GM12878 (cell line): Measurements from ENCODE around the gene ZNF444. TPM values are rescaled to one million over a fixed set of nuclear protein-coding genes. Genes with fewer than 3 reads are reported as not detected.

Experiments
- ATAC-seq: fragments of 200-7000 bp; cut with Tn5 transposase; 3 replicates; pipeline ENCODE4 v1.9.1; 2020; ENCODE audit warnings: mild to moderate bottlenecking, moderate library complexity
- BruUV-seq: library from RNA; stranded (reverse); fragments of 400-500 nt; replicated peaks from 2 replicates; lab custom pipeline; 2021; lab: Mats Ljungman, UMichigan
- CTCF ChIA-PET: fragments of 300-600 bp; sonication (Branson Sonifier 250); formaldehyde crosslinking; extraction: SDS; loops from one replicate; lab custom pipeline; 2021; ENCODE audit warnings: inconsistent platforms; lab: Yijun Ruan, JAX
- POLR2A ChIA-PET: fragments of 350-600 bp; formaldehyde crosslinking; extraction: SDS; loops from one replicate; lab custom pipeline; 2021; ENCODE audit warnings: inconsistent platforms; lab: Charles Lee
- RAD21 ChIA-PET: fragments of 300-600 bp; sonication (Branson Sonifier 250); formaldehyde crosslinking; loops from one replicate; lab custom pipeline; 2023; ENCODE audit warnings: antibody characterized with exemption; ENCODE audit not compliant: unreplicated experiment; lab: Charles Lee
- SMC1A ChIA-PET: fragments of 300-600 bp; sonication (Branson Sonifier 250); formaldehyde crosslinking; loops from one replicate; lab custom pipeline; 2023; ENCODE audit not compliant: unreplicated experiment, uncharacterized antibody; lab: Charles Lee
- DNase-seq: peaks from one replicate; pipeline ENCODE4 v3.0.0-alpha.2; 2011; ENCODE audit warnings: low read depth, low spot score
- FAIRE-seq: peaks from 3 replicates; lab custom pipeline; 2011; peaks lifted over from hg19 to GRCh38; lab: Jason Lieb, UNC
- H2AFZ ChIP-seq: 2 replicates; pipeline ENCODE4 v1.6.0; 2011; ENCODE audit warnings: low read depth, low read length, control low read depth; ENCODE audit not compliant: control insufficient read depth
- H3K27ac ChIP-seq: 2 replicates; pipeline ENCODE4 v1.5.1; 2011; ENCODE audit warnings: control low read depth; ENCODE audit not compliant: control insufficient read depth, insufficient read depth
- H3K27me3 ChIP-seq, 2 experiments: replicated peaks in 1 of 2; 2 replicates each; pipeline versions ENCODE4 v1.6.0 to v1.6.1; 2011; ENCODE audit warnings: low read length in 1 of 2; ENCODE audit not compliant: control insufficient read depth in 2 of 2, insufficient read depth in 2 of 2
- H3K36me3 ChIP-seq, 2 experiments: 2 replicates each; pipeline ENCODE4 v1.5.1; 2011; ENCODE audit warnings: low read length in 1 of 2; ENCODE audit not compliant: control insufficient read depth in 2 of 2, insufficient read depth in 2 of 2
- H3K4me1 ChIP-seq: 2 replicates; pipeline ENCODE4 v1.6.1; 2011; ENCODE audit warnings: mild to moderate bottlenecking, low read length, moderate library complexity, mixed read lengths; ENCODE audit not compliant: control insufficient read depth, insufficient read depth
- H3K4me2 ChIP-seq: 2 replicates; pipeline ENCODE4 v1.6.0; 2011; ENCODE audit warnings: control low read depth; ENCODE audit not compliant: control insufficient read depth, insufficient read depth
- H3K4me3 ChIP-seq: fragments of 200-600 bp; sonication (generic); 2 replicates; pipeline ENCODE4 v1.5.1; 2016
- H3K79me2 ChIP-seq: 2 replicates; pipeline ENCODE4 v1.6.0; 2011; ENCODE audit warnings: low read length; ENCODE audit not compliant: control insufficient read depth, insufficient read depth
- H3K9ac ChIP-seq: 2 replicates; pipeline ENCODE4 v1.8.0; 2011; ENCODE audit warnings: low read length, control low read depth, mixed read lengths; ENCODE audit not compliant: control insufficient read depth, insufficient read depth
- H3K9me3 ChIP-seq: replicated peaks from 3 replicates; pipeline ENCODE4 v1.5.1; 2011; ENCODE audit warnings: mild to moderate bottlenecking, low read length; ENCODE audit not compliant: control insufficient read depth, insufficient read depth
- H4K20me1 ChIP-seq: 2 replicates; pipeline ENCODE4 v1.6.0; 2011; ENCODE audit not compliant: control insufficient read depth, insufficient read depth
- CHD2 ChIP-seq: IDR thresholded peaks from 2 replicates; pipeline ENCODE4 v1.6.1; 2011; ENCODE audit warnings: low read depth, low read length, improper control_type of control experiment, borderline replicate concordance
- CREM ChIP-seq: IDR thresholded peaks from 2 replicates; pipeline ENCODE4 v1.6.1; 2014; ENCODE audit warnings: antibody characterized with exemption, low read depth
- DPF2 ChIP-seq: fragments of 450-650 bp; IDR thresholded peaks from 2 replicates; pipeline ENCODE4 v1.6.1; 2017; ENCODE audit warnings: mild to moderate bottlenecking
- EGR1 ChIP-seq, 2 experiments: IDR thresholded peaks; 1 replicate in 1 of 2; 2 replicates in 1 of 2; pipeline ENCODE4 v1.6.1; 2011 to 2012; ENCODE audit warnings: low read depth in 2 of 2, low read length in 2 of 2, borderline replicate concordance in 1 of 2, mild to moderate bottlenecking in 1 of 2, moderate library complexity in 1 of 2
- ETV6 ChIP-seq, 2 experiments: fragments of 450-650 bp in 1 of 2; IDR thresholded peaks in 1 of 2; conservative IDR thresholded peaks in 1 of 2; 2 replicates each; pipeline ENCODE4 v1.6.1; 2014; ENCODE audit warnings: antibody characterized with exemption in 1 of 2, borderline replicate concordance in 1 of 2, low read depth in 1 of 2, mild to moderate bottlenecking in 1 of 2, moderate library complexity in 1 of 2
- NFYA ChIP-seq: IDR thresholded peaks from 2 replicates; pipeline ENCODE4 v1.6.1; 2011; ENCODE audit warnings: low read depth, mild to moderate bottlenecking, low read length, improper control_type of control experiment, borderline replicate concordance
- PAX5 ChIP-seq: IDR thresholded peaks from 2 replicates; pipeline ENCODE4 v1.6.1; 2011; ENCODE audit warnings: low read depth, low read length, borderline replicate concordance
- RCOR1 ChIP-seq: conservative IDR thresholded peaks from 2 replicates; pipeline ENCODE4 v1.6.1; 2012; ENCODE audit warnings: low read depth, low read length, improper control_type of control experiment
- RUNX3 ChIP-seq: IDR thresholded peaks from 2 replicates; pipeline ENCODE4 v1.6.1; 2012; ENCODE audit warnings: low read length, inconsistent platforms
- SRF ChIP-seq, 2 experiments: IDR thresholded peaks; 2 replicates each; pipeline ENCODE4 v1.6.1; 2011; ENCODE audit warnings: low read depth in 2 of 2, low read length in 2 of 2, mild to moderate bottlenecking in 1 of 2, moderate library complexity in 1 of 2
- SUPT20H ChIP-seq: IDR thresholded peaks from 2 replicates; pipeline ENCODE4 v1.6.1; 2011; ENCODE audit warnings: low read depth, mild to moderate bottlenecking, low read length, moderate library complexity, borderline replicate concordance; ENCODE audit not compliant: control insufficient read depth
- TARDBP ChIP-seq: IDR thresholded peaks from 2 replicates; pipeline ENCODE4 v1.6.1; 2016; ENCODE audit warnings: borderline replicate concordance
- ZNF207 ChIP-seq: fragments of 450-650 bp; IDR thresholded peaks from 2 replicates; pipeline ENCODE4 v1.6.1; 2014; ENCODE audit warnings: antibody characterized with exemption, mild to moderate bottlenecking, borderline replicate concordance
- ZNF274 ChIP-seq: IDR thresholded peaks from one replicate; pipeline ENCODE4 v1.8.0; 2011; ENCODE audit not compliant: insufficient read length, insufficient read depth
- WGBS: methylation state at CpG from one replicate; pipeline ENCODE4 v1.1.6; 2016; ENCODE audit warnings: low lambda C conversion rate; ENCODE audit not compliant: insufficient replicate concordance, insufficient coverage; ENCODE audit errors: missing lambda C conversion rate; 5-methylcytosine and 5-hydroxymethylcytosine counted together
- in situ Hi-C: fragments of 300-500 bp; cut with MboI; formaldehyde crosslinking; loops from 9 replicates; pipeline ENCODE4 v1.14.3; 2018; ENCODE audit warnings: mixed read lengths
- intact Hi-C: fragments of 100-400 bp; cut with micrococcal nuclease; formaldehyde crosslinking; loops from one replicate; pipeline ENCODE4 v1.14.2; 2022; ENCODE audit not compliant: unreplicated experiment
- polyA plus RNA-seq, 11 experiments: library from polyadenylated mRNA; depleted of rRNA in 4 of 11; unstranded in 6 of 11; stranded (reverse) in 5 of 11; fragments of >200 nt; fragmentation: Nextera tagmentation in 4 of 11; fragmentation: Illumina TruSeq in 1 of 11; extraction: Ambion mirVana in 4 of 11; extraction: Trizol in 1 of 11; gene quantifications; 1 replicate in 1 of 11; 2 replicates in 10 of 11; pipeline versions ENCODE4 v1.2.1 to v1.2.3, GENCODE V29; 2011 to 2016; ENCODE audit warnings: inconsistent platforms in 2 of 11, missing spikeins in 2 of 11, low read depth in 1 of 11
- total RNA-seq, 4 experiments: library from RNA; depleted of rRNA in 3 of 4; stranded (reverse); fragments of >200 nt in 3 of 4; fragmentation: Illumina TruSeq in 1 of 4; extraction: Trizol in 1 of 4; gene quantifications; 2 replicates each; pipeline versions ENCODE4 v1.2.1 to v1.2.3, GENCODE V29; 2013 to 2021
- TF ChIP-seq, protein P1 (sequence below): fragments of 150-350 bp; IDR thresholded peaks from 2 replicates; pipeline ENCODE4 v1.6.1; 2016; ENCODE audit warnings: low read depth, low read length
- TF ChIP-seq, protein P2 (sequence below): fragments of 450-650 bp; IDR thresholded peaks from 2 replicates; pipeline ENCODE4 v1.6.1; 2016; ENCODE audit warnings: mild to moderate bottlenecking, moderate library complexity, borderline replicate concordance

The ZNF444 gene
- total and polyA plus RNA-seq, 10 of the 15 experiments (the other 5 are each of a cell fraction or from before 2014, with no cell fraction given), result 0.45 to 28.2 (median 11.6) TPM

DNA sequence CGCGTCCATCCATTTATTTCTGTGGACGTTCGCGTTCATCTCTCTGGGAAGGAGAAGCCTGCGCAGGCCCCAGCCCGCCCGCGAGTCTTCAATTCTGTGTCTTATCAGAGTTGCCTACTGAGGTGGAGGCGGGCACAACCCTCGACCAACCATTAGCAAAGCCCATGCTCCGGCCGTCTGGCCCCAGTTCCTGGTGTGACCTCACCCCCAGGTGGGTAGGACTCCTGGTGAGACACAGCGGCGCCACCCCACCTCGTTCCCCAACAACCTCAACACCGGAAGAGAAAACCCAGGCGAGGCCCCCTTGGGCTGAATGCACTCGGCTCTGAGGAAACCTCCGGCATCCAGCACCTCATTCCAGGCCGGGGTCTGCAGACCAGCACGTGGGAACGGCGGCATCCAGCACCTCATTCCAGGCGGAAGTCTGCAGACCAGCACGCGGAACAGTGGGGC, 34.7 kb upstream of the ZNF444 start:
- no peak overlapping the region for H3K4me2 ChIP-seq
- intact Hi-C loops, result no loop called here
- in situ Hi-C loops, result no loop called here
- ATAC-seq (no peak), DNase-seq (no peak), FAIRE-seq (no peak)
- no peaks in the 10 kb centered on the region for H3K27me3 ChIP-seq
- no peak overlapping the region for H2AFZ ChIP-seq
- ChIA-PET SMC1A (no interaction called here), CTCF (no interaction called here), RAD21 (no interaction called here), POLR2A (no interaction called here)
- peaks cover 24% of the 10 kb centered on the region for H3K4me1 ChIP-seq
- TF ChIP-seq NFYA (no peak), ETV6 (conservative IDR thresholded peaks at IDR 0.05 in 1 of 2, IDR thresholded peaks at IDR 0.05 in 1 of 2; ENCODE audit: borderline replicate concordance in 1 of 2, low read depth in 1 of 2) (no peak), SRF (IDR thresholded peaks at IDR 0.05; ENCODE audit: low read depth in 2 of 2, low read length in 2 of 2) (no peak), PAX5 (no peak), TARDBP (no peak), SUPT20H (no peak), EGR1 (IDR thresholded peaks at IDR 0.05; ENCODE audit: borderline replicate concordance in 1 of 2, low read depth in 2 of 2, low read length in 2 of 2) (no peak), DPF2 (no peak), CREM (no peak), RCOR1 (no peak), ZNF274 (no peak), RUNX3 (no peak), CHD2 (no peak), ZNF207 (no peak)
- TF ChIP-seq, protein P1, sequence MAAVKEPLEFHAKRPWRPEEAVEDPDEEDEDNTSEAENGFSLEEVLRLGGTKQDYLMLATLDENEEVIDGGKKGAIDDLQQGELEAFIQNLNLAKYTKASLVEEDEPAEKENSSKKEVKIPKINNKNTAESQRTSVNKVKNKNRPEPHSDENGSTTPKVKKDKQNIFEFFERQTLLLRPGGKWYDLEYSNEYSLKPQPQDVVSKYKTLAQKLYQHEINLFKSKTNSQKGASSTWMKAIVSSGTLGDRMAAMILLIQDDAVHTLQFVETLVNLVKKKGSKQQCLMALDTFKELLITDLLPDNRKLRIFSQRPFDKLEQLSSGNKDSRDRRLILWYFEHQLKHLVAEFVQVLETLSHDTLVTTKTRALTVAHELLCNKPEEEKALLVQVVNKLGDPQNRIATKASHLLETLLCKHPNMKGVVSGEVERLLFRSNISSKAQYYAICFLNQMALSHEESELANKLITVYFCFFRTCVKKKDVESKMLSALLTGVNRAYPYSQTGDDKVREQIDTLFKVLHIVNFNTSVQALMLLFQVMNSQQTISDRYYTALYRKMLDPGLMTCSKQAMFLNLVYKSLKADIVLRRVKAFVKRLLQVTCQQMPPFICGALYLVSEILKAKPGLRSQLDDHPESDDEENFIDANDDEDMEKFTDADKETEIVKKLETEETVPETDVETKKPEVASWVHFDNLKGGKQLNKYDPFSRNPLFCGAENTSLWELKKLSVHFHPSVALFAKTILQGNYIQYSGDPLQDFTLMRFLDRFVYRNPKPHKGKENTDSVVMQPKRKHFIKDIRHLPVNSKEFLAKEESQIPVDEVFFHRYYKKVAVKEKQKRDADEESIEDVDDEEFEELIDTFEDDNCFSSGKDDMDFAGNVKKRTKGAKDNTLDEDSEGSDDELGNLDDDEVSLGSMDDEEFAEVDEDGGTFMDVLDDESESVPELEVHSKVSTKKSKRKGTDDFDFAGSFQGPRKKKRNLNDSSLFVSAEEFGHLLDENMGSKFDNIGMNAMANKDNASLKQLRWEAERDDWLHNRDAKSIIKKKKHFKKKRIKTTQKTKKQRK, result no peak
- TF ChIP-seq, protein P2, sequence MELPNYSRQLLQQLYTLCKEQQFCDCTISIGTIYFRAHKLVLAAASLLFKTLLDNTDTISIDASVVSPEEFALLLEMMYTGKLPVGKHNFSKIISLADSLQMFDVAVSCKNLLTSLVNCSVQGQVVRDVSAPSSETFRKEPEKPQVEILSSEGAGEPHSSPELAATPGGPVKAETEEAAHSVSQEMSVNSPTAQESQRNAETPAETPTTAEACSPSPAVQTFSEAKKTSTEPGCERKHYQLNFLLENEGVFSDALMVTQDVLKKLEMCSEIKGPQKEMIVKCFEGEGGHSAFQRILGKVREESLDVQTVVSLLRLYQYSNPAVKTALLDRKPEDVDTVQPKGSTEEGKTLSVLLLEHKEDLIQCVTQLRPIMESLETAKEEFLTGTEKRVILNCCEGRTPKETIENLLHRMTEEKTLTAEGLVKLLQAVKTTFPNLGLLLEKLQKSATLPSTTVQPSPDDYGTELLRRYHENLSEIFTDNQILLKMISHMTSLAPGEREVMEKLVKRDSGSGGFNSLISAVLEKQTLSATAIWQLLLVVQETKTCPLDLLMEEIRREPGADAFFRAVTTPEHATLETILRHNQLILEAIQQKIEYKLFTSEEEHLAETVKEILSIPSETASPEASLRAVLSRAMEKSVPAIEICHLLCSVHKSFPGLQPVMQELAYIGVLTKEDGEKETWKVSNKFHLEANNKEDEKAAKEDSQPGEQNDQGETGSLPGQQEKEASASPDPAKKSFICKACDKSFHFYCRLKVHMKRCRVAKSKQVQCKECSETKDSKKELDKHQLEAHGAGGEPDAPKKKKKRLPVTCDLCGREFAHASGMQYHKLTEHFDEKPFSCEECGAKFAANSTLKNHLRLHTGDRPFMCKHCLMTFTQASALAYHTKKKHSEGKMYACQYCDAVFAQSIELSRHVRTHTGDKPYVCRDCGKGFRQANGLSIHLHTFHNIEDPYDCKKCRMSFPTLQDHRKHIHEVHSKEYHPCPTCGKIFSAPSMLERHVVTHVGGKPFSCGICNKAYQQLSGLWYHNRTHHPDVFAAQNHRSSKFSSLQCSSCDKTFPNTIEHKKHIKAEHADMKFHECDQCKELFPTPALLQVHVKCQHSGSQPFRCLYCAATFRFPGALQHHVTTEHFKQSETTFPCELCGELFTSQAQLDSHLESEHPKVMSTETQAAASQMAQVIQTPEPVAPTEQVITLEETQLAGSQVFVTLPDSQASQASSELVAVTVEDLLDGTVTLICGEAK, result no peak
- no peak overlapping the region for H3K4me3 ChIP-seq
- no peak overlapping the region for H3K9ac ChIP-seq
- no peaks in the 10 kb centered on the region for H3K9me3 ChIP-seq
- no peaks in the 10 kb centered on the region; the same call in 1 of the 2 replicates for H4K20me1 ChIP-seq
- H3K79me2 ChIP-seq, result peaks cover 58% of the 10 kb centered on the region
- no TSS peak for BruUV-seq
- WGBS, result 95% methylated on average over 27 of the region's 27 CpGs
- H3K27ac ChIP-seq, result no peak overlapping the region
- peaks cover 0 to 14% of the 10 kb centered on the region in 2 experiments; a peak in 3 of 4 replicates for H3K36me3 ChIP-seq
